Measurements from ENCODE around the gene AK4. TPM values are rescaled to one million over a fixed set of nuclear protein-coding genes. Genes with fewer than 3 reads are reported as not detected.

The AK4 gene
- total RNA-seq, 1 donor from 2014 or later, result 133 TPM

DNA sequence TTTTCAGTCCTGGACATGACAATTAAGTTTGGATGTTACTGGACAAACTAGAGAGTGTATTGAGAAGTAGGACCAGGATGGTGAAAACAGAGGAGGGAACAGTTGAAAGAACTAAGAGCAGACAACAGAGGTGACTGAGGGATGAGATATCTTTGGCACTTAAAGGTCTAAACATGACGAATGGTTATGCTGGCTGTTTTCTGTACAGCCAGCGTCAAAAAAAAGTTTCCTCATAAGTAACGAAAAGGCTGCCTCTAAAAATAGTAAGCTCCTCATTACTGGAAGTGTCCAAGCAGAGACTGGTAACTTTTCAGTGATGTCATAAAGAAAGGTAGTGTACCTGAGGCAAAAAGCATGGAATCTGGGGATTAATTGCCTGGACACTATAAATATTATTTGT, 35.2 kb upstream of the AK4 start:
- FAIRE-seq, result no peak
- H3K27me3 Mint-ChIP-seq (ENCODE audit: low read depth, unreplicated experiment), result no peaks in the 10 kb centered on the region
- H3K4me3 ChIP-seq (ENCODE audit: insufficient read depth, low read depth, low read length), result no peak overlapping the region
- H3K4me2 ChIP-seq (ENCODE audit: low read length), result no peak overlapping the region
- no peak overlapping the region for H3K4me3 Mint-ChIP-seq (ENCODE audit: unreplicated experiment)
- H3K27ac Mint-ChIP-seq (ENCODE audit: unreplicated experiment), result no peak overlapping the region
- no peaks in the 10 kb centered on the region for H3K36me3 Mint-ChIP-seq (ENCODE audit: low read depth, unreplicated experiment)
- no peak for TF ChIP-seq EZH2 (IDR thresholded peaks at IDR 0.05; ENCODE audit: insufficient read depth, low read length)
- TF ChIP-seq, protein P1, sequence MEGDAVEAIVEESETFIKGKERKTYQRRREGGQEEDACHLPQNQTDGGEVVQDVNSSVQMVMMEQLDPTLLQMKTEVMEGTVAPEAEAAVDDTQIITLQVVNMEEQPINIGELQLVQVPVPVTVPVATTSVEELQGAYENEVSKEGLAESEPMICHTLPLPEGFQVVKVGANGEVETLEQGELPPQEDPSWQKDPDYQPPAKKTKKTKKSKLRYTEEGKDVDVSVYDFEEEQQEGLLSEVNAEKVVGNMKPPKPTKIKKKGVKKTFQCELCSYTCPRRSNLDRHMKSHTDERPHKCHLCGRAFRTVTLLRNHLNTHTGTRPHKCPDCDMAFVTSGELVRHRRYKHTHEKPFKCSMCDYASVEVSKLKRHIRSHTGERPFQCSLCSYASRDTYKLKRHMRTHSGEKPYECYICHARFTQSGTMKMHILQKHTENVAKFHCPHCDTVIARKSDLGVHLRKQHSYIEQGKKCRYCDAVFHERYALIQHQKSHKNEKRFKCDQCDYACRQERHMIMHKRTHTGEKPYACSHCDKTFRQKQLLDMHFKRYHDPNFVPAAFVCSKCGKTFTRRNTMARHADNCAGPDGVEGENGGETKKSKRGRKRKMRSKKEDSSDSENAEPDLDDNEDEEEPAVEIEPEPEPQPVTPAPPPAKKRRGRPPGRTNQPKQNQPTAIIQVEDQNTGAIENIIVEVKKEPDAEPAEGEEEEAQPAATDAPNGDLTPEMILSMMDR (IDR thresholded peaks at IDR 0.05; ENCODE audit: insufficient read depth, low read depth, low read length), result no peak
- no peaks in the 10 kb centered on the region for H3K79me2 ChIP-seq (ENCODE audit: insufficient read depth, low read length)
- H3K9ac ChIP-seq (ENCODE audit: low read length), result no peak overlapping the region
- H3K36me3 ChIP-seq (ENCODE audit: insufficient read depth, low read length), result no peaks in the 10 kb centered on the region
- H3K27ac ChIP-seq (ENCODE audit: low read depth, low read length), result no peak overlapping the region
- no peaks in the 10 kb centered on the region for H3K4me1 ChIP-seq (ENCODE audit: insufficient read depth, low read length)
- H2AFZ ChIP-seq (ENCODE audit: low read depth, low read length), result no peak overlapping the region
- no peaks in the 10 kb centered on the region for H4K20me1 ChIP-seq (ENCODE audit: insufficient read depth, low read length)
- peaks cover 8% of the 10 kb centered on the region for H3K4me1 Mint-ChIP-seq (ENCODE audit: low read depth, unreplicated experiment)
- peaks cover 3% of the 10 kb centered on the region for H3K9me3 Mint-ChIP-seq (ENCODE audit: unreplicated experiment)
- no peak for DNase-seq (ENCODE audit: low read depth)
- H3K27me3 ChIP-seq (ENCODE audit: insufficient read depth, low read length), result no peaks in the 10 kb centered on the region
- H3K9me3 ChIP-seq (ENCODE audit: insufficient read depth, low read depth, low read length), result no peaks in the 10 kb centered on the region

DNA sequence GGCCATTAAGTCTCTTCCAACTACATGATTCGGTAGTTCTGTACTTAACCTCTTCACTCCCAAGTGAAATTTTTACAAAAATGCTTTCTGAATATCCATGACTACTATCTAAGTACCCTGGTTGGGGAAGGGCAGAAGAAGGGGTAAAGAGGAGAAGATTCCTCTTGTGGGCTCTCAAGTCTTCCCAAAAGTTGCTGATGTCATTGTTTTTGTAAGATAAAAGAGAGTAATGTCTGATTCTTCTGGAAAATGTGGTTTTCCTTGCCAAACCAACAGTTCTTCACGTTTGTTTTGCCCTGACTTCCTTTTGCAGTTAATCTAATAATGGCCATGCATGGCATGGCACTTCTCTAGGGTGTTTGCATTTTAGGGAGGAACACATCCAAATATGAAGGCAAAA, 34.7 kb upstream of the AK4 start:
- H3K27ac ChIP-seq (ENCODE audit: low read depth, low read length), result no peak overlapping the region
- no peaks in the 10 kb centered on the region for H3K27me3 ChIP-seq (ENCODE audit: insufficient read depth, low read length)
- no peak overlapping the region for H3K9ac ChIP-seq (ENCODE audit: low read length)
- no peaks in the 10 kb centered on the region for H4K20me1 ChIP-seq (ENCODE audit: insufficient read depth, low read length)
- no peaks in the 10 kb centered on the region for H3K79me2 ChIP-seq (ENCODE audit: insufficient read depth, low read length)
- Mint-ChIP-seq H3K27ac (ENCODE audit: unreplicated experiment) (no peak overlapping the region), H3K27me3 (ENCODE audit: low read depth, unreplicated experiment) (no peaks in the 10 kb centered on the region), H3K4me3 (ENCODE audit: unreplicated experiment) (no peak overlapping the region), H3K4me1 (ENCODE audit: low read depth, unreplicated experiment) (peaks cover 8% of the 10 kb centered on the region), H3K36me3 (ENCODE audit: low read depth, unreplicated experiment) (no peaks in the 10 kb centered on the region), H3K9me3 (ENCODE audit: unreplicated experiment) (peaks cover 3% of the 10 kb centered on the region)
- H2AFZ ChIP-seq (ENCODE audit: low read depth, low read length), result no peak overlapping the region
- no peak for TF ChIP-seq EZH2 (IDR thresholded peaks at IDR 0.05; ENCODE audit: insufficient read depth, low read length)
- TF ChIP-seq, protein P1 (IDR thresholded peaks at IDR 0.05; ENCODE audit: insufficient read depth, low read depth, low read length), result no peak
- no peak overlapping the region for H3K4me3 ChIP-seq (ENCODE audit: insufficient read depth, low read depth, low read length)
- H3K9me3 ChIP-seq (ENCODE audit: insufficient read depth, low read depth, low read length), result no peaks in the 10 kb centered on the region
- no peak overlapping the region for H3K4me2 ChIP-seq (ENCODE audit: low read length)
- H3K4me1 ChIP-seq (ENCODE audit: insufficient read depth, low read length), result no peaks in the 10 kb centered on the region
- FAIRE-seq, result no peak
- no peaks in the 10 kb centered on the region for H3K36me3 ChIP-seq (ENCODE audit: insufficient read depth, low read length)
- DNase-seq (ENCODE audit: low read depth), result peak; percentile 10

- Histone ChIP-seq H3K79me2 (ENCODE audit: insufficient read depth, low read length) (no peaks in the 10 kb centered on the region), H3K9me3 (ENCODE audit: insufficient read depth, low read depth, low read length) (no peaks in the 10 kb centered on the region), H3K36me3 (ENCODE audit: insufficient read depth, low read length) (no peaks in the 10 kb centered on the region), H3K27me3 (ENCODE audit: insufficient read depth, low read length) (no peaks in the 10 kb centered on the region), H3K27ac (ENCODE audit: low read depth, low read length) (no peak overlapping the region), H3K4me2 (ENCODE audit: low read length) (no peak overlapping the region), H3K9ac (ENCODE audit: low read length) (no peak overlapping the region), H3K4me1 (ENCODE audit: insufficient read depth, low read length) (no peaks in the 10 kb centered on the region), H3K4me3 (ENCODE audit: insufficient read depth, low read depth, low read length) (no peak overlapping the region), H4K20me1 (ENCODE audit: insufficient read depth, low read length) (no peaks in the 10 kb centered on the region), H2AFZ (ENCODE audit: low read depth, low read length) (no peak overlapping the region)
- FAIRE-seq (no peak), DNase-seq (ENCODE audit: low read depth) (no peak)
- peaks cover 6% of the 10 kb centered on the region for H3K9me3 Mint-ChIP-seq (ENCODE audit: unreplicated experiment)
- peaks cover 8% of the 10 kb centered on the region for H3K4me1 Mint-ChIP-seq (ENCODE audit: low read depth, unreplicated experiment)
- no peaks in the 10 kb centered on the region for H3K36me3 Mint-ChIP-seq (ENCODE audit: low read depth, unreplicated experiment)
- TF ChIP-seq EZH2 (IDR thresholded peaks at IDR 0.05; ENCODE audit: insufficient read depth, low read length), result no peak
- TF ChIP-seq, protein P1 (IDR thresholded peaks at IDR 0.05; ENCODE audit: insufficient read depth, low read depth, low read length), result no peak
- no peak overlapping the region for H3K27ac Mint-ChIP-seq (ENCODE audit: unreplicated experiment)
- peak overlapping the region; percentile 3 for H3K4me3 Mint-ChIP-seq (ENCODE audit: unreplicated experiment)
- H3K27me3 Mint-ChIP-seq (ENCODE audit: low read depth, unreplicated experiment), result no peaks in the 10 kb centered on the region
Measured at GRCh38 chr1:65114322-65114721, 33.7 kb upstream of the AK4 start.
